Left ventricle myocardium inferior (tissue), 1 donor: ENCODE measurements around the gene IL18BP. TPM values are rescaled to one million over a fixed set of nuclear protein-coding genes. Genes with fewer than 3 reads are reported as not detected.

Experiments used
- DNase-seq: peaks from one replicate; pipeline ENCODE4 v3.0.0-alpha.2; 2020
- H3K27ac ChIP-seq: fragments of 200-600 bp; replicated peaks from 2 replicates; pipeline ENCODE4 v1.8.0; 2021
- H3K27me3 ChIP-seq: fragments of 200-600 bp; 2 replicates; pipeline ENCODE4 v1.8.0; 2021; ENCODE audit warnings: low read depth
- H3K36me3 ChIP-seq: fragments of 200-600 bp; 2 replicates; pipeline ENCODE4 v1.8.0; 2021
- H3K4me1 ChIP-seq: fragments of 200-600 bp; 2 replicates; pipeline ENCODE4 v1.8.0; 2021
- H3K4me3 ChIP-seq: fragments of 200-600 bp; 2 replicates; pipeline ENCODE4 v1.8.0; 2021; ENCODE audit warnings: mild to moderate bottlenecking, moderate library complexity
- H3K9me3 ChIP-seq: fragments of 200-600 bp; replicated peaks from 2 replicates; pipeline ENCODE4 v1.8.0; 2021
- intact Hi-C: fragments of 100-400 bp; cut with micrococcal nuclease; formaldehyde crosslinking; loops from one replicate; pipeline ENCODE4 v1.11.0; 2022
- total RNA-seq: library from RNA; stranded (reverse); fragmentation: NEBNext Ultra II Directional; extraction: Animal tissue kit (Norgen Biotek cat#: 25700); gene quantifications from one replicate; pipeline ENCODE4 v1.2.1, GENCODE V29; 2021
- TF ChIP-seq, protein P1 (sequence below): fragments of 200-600 bp; IDR thresholded peaks from 2 replicates; pipeline ENCODE4 v1.8.0; 2021; ENCODE audit warnings: antibody characterized with exemption, mild to moderate bottlenecking, borderline replicate concordance
- donor health status: DM: no; HTN: yes; CAD: no; lungs with severe emphysema.

The IL18BP gene
- total RNA-seq, 1 donor from 2014 or later, result 4.9 TPM

DNA sequence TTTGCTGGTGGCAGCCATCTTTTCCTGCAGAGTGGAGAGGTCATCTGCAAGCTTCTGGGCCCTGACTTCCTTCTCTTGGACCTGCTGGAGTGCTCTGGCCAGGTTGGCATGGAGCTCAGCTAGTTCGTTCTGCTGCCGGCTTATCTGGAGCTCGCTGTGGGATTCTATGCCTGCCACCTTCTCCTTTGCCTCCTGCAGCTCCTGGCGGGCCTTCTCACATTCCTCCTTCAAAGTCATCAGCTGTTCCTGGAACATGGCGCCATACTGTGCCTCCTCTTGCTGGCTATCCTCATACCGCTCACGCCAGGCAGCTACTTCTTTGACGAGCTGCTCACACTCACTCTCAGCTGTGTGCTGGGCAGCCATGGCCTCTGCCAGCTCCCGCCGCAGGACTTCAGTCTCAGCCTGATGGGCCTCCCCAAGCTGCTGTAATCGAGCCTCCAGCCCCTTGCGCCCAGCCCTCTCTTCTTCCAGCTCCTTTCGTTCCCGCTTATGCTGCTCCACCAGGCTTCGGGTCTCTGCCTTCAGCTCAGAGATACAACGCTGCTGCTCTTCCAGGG is 16.1 kb downstream of the IL18BP start:
- no peak for DNase-seq
- Histone ChIP-seq H3K9me3 (no peaks in the 10 kb centered on the region), H3K27ac (peak overlapping the region; percentile 77), H3K36me3 (peaks cover 100% of the 10 kb centered on the region), H3K27me3 (no peaks in the 10 kb centered on the region), H3K4me3 (no peak overlapping the region), H3K4me1 (peaks cover 57% of the 10 kb centered on the region)
- intact Hi-C loops, result no loop called here
- TF ChIP-seq, protein P1, sequence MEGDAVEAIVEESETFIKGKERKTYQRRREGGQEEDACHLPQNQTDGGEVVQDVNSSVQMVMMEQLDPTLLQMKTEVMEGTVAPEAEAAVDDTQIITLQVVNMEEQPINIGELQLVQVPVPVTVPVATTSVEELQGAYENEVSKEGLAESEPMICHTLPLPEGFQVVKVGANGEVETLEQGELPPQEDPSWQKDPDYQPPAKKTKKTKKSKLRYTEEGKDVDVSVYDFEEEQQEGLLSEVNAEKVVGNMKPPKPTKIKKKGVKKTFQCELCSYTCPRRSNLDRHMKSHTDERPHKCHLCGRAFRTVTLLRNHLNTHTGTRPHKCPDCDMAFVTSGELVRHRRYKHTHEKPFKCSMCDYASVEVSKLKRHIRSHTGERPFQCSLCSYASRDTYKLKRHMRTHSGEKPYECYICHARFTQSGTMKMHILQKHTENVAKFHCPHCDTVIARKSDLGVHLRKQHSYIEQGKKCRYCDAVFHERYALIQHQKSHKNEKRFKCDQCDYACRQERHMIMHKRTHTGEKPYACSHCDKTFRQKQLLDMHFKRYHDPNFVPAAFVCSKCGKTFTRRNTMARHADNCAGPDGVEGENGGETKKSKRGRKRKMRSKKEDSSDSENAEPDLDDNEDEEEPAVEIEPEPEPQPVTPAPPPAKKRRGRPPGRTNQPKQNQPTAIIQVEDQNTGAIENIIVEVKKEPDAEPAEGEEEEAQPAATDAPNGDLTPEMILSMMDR, result no peak

DNA sequence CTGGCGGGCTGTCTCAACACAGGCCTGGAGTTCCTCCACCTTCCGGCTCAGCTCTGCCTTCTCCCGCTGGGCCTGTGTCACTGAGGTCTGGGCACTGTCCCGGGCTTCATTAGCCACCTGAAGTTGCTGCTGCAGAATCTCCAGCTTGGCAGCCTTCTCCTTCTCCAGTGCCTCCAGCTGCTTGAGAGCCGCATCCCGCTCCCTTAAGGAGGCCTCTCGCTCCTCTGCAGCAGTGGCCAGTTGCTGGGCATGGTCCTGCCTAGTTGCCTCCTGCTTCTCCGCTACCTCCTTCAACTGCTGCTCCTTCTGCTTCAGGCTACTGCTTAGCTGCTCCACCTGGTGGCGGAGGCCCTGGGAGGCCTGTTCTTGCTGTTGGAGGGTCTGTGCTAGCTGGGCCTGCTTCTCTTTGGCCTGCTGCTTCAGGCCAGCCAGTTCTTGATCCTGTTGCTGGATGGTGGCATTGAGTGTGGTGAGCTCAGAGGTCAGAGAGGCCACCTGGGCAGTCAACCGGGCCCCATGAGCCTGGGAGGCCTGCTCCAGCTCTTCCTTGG is 16.9 kb downstream of the IL18BP start:
- Histone ChIP-seq H3K4me1 (peaks cover 50% of the 10 kb centered on the region), H3K36me3 (peaks cover 100% of the 10 kb centered on the region), H3K4me3 (no peak overlapping the region), H3K27me3 (no peaks in the 10 kb centered on the region), H3K27ac (peak overlapping the region; percentile 19), H3K9me3 (no peaks in the 10 kb centered on the region)
- DNase-seq, result no peak
- TF ChIP-seq, protein P1, result peak; percentile 36
- intact Hi-C loops, result no loop called here

GRCh38 chr11:72018171-72018570 is 19.5 kb downstream of the IL18BP start:
- TF ChIP-seq, protein P1, result no peak
- H3K4me1 ChIP-seq, result peaks cover 24% of the 10 kb centered on the region
- H3K27ac ChIP-seq, result no peak overlapping the region
- intact Hi-C loops, result no loop called here
- no peak for DNase-seq
- no peaks in the 10 kb centered on the region for H3K27me3 ChIP-seq
- no peak overlapping the region for H3K4me3 ChIP-seq
- H3K9me3 ChIP-seq, result no peaks in the 10 kb centered on the region
- peaks cover 100% of the 10 kb centered on the region for H3K36me3 ChIP-seq

DNA sequence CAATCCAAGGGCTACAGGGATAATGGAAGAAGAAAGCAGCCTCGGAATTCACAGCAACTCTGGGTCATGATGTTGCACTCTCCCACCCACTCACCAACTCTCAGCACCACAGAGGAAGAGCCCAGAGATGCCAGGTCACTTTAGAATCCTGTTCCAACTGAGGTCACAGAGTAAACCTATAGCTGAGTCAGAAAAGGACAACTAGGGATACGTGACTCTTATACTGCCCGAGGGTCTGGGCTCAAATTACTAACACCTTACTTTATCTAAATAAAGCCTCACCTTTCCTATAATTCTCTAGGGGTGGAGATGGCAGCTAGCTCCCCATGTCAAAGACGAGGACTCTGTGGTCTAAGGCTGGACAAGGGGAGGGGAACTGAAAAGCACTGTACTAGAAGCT is 24.6 kb downstream of the IL18BP start:
- TF ChIP-seq, protein P1, result no peak
- no peak for DNase-seq
- Histone ChIP-seq H3K27ac (no peak overlapping the region), H3K4me1 (peaks cover 43% of the 10 kb centered on the region), H3K27me3 (no peaks in the 10 kb centered on the region), H3K9me3 (no peaks in the 10 kb centered on the region), H3K4me3 (no peak overlapping the region), H3K36me3 (peaks cover 90% of the 10 kb centered on the region)
- intact Hi-C loops, result no loop called here

- peaks cover 52% of the 10 kb centered on the region for H3K4me1 ChIP-seq
- peaks cover 90% of the 10 kb centered on the region for H3K36me3 ChIP-seq
- no peak overlapping the region for H3K27ac ChIP-seq
- TF ChIP-seq, protein P1, result no peak
- H3K9me3 ChIP-seq, result no peaks in the 10 kb centered on the region
- H3K4me3 ChIP-seq, result no peak overlapping the region
- H3K27me3 ChIP-seq, result no peaks in the 10 kb centered on the region
- intact Hi-C loops, result loop anchor here (2.0 kb wide), 1 partner anchor 67 kb away; no protein-coding TSS in a partner anchor
- no peak for DNase-seq
Measured at GRCh38 chr11:72024069-72024754, 25.5 kb downstream of the IL18BP start.
